HT-29 (cell line): ENCODE measurements around the gene KRTAP4-8. TPM values are rescaled to one million over a fixed set of nuclear protein-coding genes. Genes with fewer than 3 reads are reported as not detected.
"Not testable (repeated sequence)": the region's sequence is repeated elsewhere in the genome, so short reads cannot be mapped to it uniquely, and the experiment has no call there.

Source experiments
- DNase-seq: peaks from one replicate; pipeline ENCODE4 v3.0.0-alpha.2; 2015; ENCODE audit warnings: low spot score
- total RNA-seq: library from RNA; depleted of rRNA; stranded (reverse); fragments of >200 nt; shearing (Covaris generic); gene quantifications from 2 replicates; pipeline ENCODE4 v1.2.3, GENCODE V29; 2014; rRNA removed

KRTAP4-8 gene
- total RNA-seq = not detected in 2 replicates

GRCh38 chr17:41098042-41098441 lies at the start of gene KRTAP4-8:
KRTAP4-8 (minus strand) TSS chr17:41098142; CDS start chr17:41098084, 58 bp downstream.
- no peak for DNase-seq

GRCh38 chr17:41145261-41145660 lies 47.3 kb upstream of the KRTAP4-8 start:
- no peak for DNase-seq

- no peak for DNase-seq
Observed at GRCh38 chr17:41144846-41145245, 46.9 kb upstream of the KRTAP4-8 start.

DNA sequence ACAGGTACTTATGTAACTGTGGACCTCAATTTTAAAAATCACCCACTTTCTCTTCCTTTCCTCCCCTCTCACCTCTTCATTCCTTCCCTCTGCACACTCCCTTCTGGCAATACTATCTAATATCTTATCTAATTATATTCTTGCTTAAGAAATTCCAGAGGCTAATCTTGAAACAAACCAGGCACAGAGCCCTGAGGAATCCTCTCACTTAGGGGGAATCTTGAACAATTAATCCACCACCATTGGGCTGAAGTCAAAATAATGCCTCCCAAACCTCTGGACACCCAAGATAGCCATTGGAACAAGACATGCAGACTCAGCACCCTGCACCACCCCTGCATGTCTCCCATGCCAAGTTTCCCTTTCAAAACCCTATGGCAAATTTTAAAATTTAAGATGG lies 43.4 kb upstream of the KRTAP4-8 start:
- DNase-seq = no peak

- DNase-seq = no peak
Observed at GRCh38 chr17:41140360-41141131, 42.6 kb upstream of the KRTAP4-8 start, which contains the start of gene KRTAP4-6. KRTAP4-6 (minus strand) TSS chr17:41140544; CDS start chr17:41140487, 57 bp downstream.

GRCh38 chr17:41139865-41140264 lies 41.9 kb upstream of the KRTAP4-8 start:
- DNase-seq = not testable (repeated sequence)

DNA sequence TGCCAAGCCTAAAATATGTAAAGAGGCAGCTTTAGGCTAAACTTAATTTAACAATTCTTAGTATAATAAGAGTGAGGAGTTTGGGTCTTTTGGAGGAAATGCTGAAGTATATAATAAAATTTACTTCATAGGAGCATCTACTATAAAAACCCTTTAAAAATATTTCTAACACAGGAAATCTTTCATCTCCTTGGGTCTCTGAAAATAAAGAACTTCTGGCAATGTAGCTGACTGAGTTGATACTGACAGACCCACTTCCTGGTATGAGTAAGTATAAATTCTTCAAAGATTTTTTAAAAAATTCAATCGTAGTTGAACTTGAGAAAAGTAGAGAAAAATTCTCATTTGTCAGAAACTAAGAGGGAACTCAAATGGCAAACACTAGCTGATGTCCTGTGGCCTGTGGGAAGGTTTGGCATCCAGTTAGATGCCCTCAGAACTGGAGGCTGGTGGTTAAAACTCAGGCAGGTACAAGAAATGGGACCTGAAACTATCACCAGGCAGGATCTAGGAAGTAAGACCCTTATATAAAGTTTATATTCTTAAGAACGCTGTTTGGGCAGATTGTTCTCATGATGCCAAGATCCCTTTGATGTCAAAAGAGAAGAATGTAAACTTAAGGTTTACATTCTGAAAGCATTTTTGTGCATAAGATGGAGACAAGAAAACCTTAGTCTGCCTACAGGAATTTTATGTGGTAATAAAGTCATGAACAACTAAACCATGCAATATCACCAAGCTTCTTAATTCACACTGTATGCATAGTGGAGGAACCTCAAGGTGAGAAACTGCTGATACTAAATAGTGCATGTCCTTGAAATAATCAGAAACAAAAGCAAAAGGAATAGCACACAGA lies 36.2 kb upstream of the KRTAP4-8 start:
- no peak for DNase-seq

DNA sequence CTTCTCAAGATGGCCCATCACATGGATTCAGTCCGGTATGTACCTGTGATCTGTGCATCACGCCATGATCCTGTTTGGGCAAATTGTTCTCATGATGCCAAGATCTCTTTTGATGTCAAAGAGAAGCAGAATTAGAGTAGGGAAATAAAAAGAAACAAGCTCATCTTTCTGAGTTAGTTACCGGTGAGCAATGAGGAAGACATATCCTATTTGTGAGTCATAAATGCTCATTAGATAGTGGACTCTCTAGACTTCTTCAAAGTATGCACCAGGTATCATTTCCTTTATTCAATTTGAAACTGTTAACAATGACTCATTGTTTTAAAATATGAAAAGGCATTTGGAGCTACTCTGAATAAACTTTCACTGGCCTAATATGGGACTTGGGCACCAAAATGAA lies 34.0 kb upstream of the KRTAP4-8 start:
- no peak for DNase-seq

GRCh38 chr17:41127371-41127770 lies 29.4 kb upstream of the KRTAP4-8 start:
- DNase-seq = no peak

DNA sequence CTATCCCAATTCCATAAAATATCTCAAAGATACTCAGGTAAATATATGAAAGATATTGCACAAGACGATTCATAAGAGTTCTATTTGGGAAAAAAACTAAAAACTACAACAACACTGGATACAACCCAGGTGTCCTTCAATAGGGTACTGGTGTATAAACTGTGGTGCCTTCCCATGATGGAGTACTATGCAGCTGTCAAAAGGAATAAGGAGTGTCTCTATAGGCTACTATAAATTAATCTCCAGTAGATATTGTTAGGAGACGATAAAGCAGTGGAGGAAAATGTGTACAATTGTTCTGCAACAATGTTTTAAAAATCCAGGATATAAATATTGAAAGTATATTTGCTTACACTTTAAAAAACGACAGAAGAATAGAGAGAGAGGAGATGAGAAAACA lies 28.5 kb upstream of the KRTAP4-8 start:
- DNase-seq = no peak

DNA sequence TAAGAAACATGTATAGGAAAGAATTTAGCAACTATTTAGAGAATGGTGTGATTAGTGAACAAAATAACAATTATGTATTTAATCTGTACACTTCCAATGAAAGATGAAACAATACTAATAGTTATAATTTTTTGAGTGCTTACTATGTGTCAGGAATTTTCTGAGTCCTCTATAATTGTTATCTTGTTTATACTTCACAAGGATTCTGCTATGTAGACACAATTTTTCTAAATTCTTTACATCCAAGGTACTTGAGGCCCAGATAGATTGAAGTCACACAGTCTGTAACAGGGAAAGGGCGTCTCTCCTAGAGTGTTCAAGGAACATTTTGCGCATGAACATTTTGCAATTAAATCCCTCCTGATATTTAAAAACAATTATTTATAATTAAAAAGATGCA lies 27.1 kb upstream of the KRTAP4-8 start:
- no peak for DNase-seq

GRCh38 chr17:41123991-41124371 lies 26.0 kb upstream of the KRTAP4-8 start, which contains the start of gene KRTAP4-12:
KRTAP4-12 (minus strand) TSS chr17:41124182; CDS start chr17:41124122, 60 bp downstream.
- DNase-seq = not testable (repeated sequence)

- DNase-seq = not testable (repeated sequence)
Observed at GRCh38 chr17:41123292-41123990, 25.5 kb upstream of the KRTAP4-8 start.

DNA sequence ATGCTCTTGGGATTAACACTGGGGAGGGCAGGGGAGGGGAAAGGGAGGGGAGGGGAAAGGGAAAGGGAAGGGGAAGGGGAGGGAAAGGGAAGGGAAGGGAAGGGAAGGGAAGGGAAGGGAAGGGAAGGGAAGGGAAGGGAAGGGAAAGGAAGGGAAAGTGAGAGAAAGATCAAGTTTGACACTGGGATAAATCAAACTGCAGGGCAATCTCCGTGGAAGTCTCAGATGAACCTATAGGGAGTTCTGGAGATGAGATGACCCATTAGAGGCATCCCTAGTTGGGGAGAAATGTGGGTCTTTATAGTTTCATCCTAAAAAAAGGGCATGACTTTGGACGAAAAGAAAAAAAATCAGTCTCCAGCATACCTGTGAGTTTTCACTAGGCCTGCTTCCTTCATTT lies 23.8 kb upstream of the KRTAP4-8 start:
- DNase-seq = no peak

- not testable (repeated sequence) for DNase-seq
Observed at GRCh38 chr17:41119696-41120690, 22.1 kb upstream of the KRTAP4-8 start.

DNA sequence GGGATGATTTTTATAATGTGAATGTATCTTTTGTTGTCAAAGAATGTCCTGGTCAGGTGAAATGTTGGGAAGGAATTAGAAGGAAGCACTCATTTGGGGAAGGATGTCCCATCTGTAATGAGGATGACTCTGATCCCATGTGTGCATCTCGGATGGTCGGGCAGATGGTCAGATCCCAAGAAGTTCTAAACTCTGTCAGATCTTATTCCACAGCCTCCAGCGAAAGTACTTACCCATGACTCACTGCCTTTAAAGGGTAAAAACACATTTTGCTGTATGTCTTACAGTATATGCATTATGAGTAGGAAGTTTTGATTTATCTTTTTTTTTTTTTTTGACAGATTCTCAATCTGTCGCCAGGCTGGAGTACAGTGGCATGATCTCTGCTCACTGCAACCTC lies 20.8 kb upstream of the KRTAP4-8 start:
- DNase-seq = no peak

DNA sequence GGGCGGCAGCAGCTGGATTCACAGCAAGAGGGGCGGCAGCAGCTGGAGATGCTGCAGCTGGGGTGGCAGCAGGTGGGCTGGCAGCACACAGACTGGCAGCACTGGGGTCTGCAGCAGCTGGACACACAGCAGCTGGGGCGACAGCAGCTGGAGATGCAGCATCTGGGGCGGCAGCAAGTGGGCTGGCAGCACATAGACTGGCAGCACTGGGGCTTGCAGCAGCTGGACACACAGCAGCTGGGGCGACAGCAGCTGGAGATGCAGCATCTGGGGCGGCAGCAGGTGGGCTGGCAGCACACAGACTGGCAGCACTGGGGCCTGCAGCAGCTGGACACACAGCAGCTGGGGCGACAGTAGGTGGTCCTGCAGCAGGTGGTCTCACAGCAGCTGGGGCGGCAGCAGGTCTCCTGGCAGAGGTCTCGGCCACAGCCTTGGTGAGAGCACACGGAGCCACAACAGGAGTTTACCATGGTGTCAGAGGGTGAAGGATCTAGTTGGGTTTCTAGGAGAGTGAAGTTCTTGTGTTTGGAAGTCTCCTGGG lies 20.0 kb upstream of the KRTAP4-8 start, which contains the start of gene KRTAP4-11:
Gene KRTAP4-11 (minus strand): TSS at position 528 of the 541 bp plus-strand sequence. CDS start 58 bp downstream, at position 470.
- DNase-seq = not testable (repeated sequence)

DNA sequence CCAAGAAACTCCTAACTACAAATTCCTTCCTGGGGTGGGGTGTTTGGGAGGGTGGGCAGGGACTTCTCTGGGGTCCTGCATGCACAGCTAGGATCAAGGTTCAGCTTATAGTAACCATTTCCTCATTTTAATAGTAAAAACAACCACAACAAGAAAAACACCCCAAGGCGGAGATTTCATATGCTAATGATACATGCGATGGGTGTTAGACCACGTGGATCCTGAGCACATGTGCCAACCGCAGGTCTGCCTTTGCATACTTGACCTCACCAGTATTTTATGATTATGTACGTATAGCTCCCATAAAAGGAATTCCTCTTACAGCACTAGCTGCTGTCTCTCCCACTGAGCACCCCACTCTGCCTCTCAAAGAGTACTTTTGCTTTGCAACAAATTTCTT lies 18.4 kb upstream of the KRTAP4-8 start:
- no peak for DNase-seq

DNA sequence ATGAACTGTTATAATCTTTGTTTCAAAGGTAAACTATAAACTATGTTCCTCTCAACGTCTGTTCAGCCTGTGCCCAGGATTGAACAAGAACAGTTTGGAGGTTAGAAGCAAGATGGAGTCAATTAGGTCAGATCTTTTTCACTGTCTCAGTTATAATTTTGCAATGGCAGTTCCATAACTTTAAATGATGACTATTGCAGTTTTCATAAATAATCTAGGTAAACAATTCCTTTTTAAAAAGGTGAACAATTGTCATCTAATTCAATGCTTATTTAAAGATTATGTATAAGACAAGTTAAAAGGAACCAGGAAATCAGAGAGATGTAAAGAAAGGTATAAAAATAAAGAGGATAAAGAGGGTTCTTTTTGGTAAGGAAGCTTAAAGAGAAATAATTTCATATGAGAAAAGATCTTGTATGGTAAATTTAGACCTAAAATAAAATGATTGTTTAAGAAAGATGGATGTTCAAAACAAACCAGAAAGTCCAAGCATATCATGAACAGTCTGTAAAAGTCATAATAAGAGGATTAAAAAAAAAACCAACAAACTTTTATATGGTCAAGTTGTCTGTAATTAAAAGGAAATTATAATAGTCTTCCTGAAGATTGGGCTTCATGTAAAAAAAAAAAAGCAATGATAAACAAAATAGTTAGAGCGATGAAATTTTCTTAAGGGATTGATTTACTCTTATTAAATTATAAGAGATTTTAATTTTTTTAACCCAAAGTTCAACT lies 13.4 kb upstream of the KRTAP4-8 start:
- DNase-seq = no peak
